HepG2 (cell line): ENCODE data around the gene NAP1L4. TPM values are rescaled to one million over a fixed set of nuclear protein-coding genes. Genes with fewer than 3 reads are reported as not detected.

ENCODE experiments used
- AGO2 ChIP-seq: fragments of 200-400 bp; formaldehyde crosslinking; optimal IDR thresholded peaks from 2 replicates; pipeline ENCODE3; 2017; ENCODE audit warnings: mild to moderate bottlenecking, low read depth, low read length, moderate library complexity
- CREB1 ChIP-seq, 2 experiments: fragments of 450-650 bp in 1 of 2; IDR thresholded peaks; 2 replicates each; pipeline ENCODE4 v1.6.1; 2016 to 2017; ENCODE audit warnings: control low read depth in 1 of 2, mild to moderate bottlenecking in 1 of 2, missing compliant biosample characterization in 1 of 2, missing genetic modification characterization in 1 of 2
- HOXA9 ChIP-seq: sonication (generic); formaldehyde crosslinking; IDR thresholded peaks from 2 replicates; pipeline ENCODE4 v1.8.1; 2022; ENCODE audit warnings: missing genetic modification reagents, mild to moderate bottlenecking, moderate library complexity, borderline replicate concordance
- KDM2A ChIP-seq: sonication (generic); formaldehyde crosslinking; IDR thresholded peaks from 2 replicates; pipeline ENCODE4 v1.4.0; 2020; ENCODE audit warnings: low read depth, missing genetic modification reagents, borderline replicate concordance
- MAZ ChIP-seq, 2 experiments: sonication (generic) in 1 of 2; formaldehyde crosslinking in 1 of 2; IDR thresholded peaks; 2 replicates each; pipeline versions ENCODE4 v1.5.0 to v1.6.1; 2012 to 2020; ENCODE audit warnings: low read depth in 2 of 2, mild to moderate bottlenecking in 2 of 2, borderline replicate concordance in 1 of 2, improper control_type of control experiment in 1 of 2, low read length in 1 of 2, missing genetic modification reagents in 1 of 2, moderate library complexity in 1 of 2
- NR2C2 ChIP-seq: sonication (generic); formaldehyde crosslinking; IDR thresholded peaks from 2 replicates; pipeline ENCODE4 v1.4.0; 2020; ENCODE audit warnings: missing genetic modification reagents, mild to moderate bottlenecking, moderate library complexity, borderline replicate concordance
- POLR2AphosphoS5 ChIP-seq: IDR thresholded peaks from 2 replicates; pipeline ENCODE4 v1.6.1; 2012; ENCODE audit warnings: low read depth, low read length
- RAD51 ChIP-seq: fragments of 450-650 bp; IDR thresholded peaks from 2 replicates; pipeline ENCODE4 v1.6.1; 2016; ENCODE audit warnings: borderline replicate concordance
- RBM39 ChIP-seq: fragments of 200-400 bp; formaldehyde crosslinking; IDR thresholded peaks from one replicate; pipeline ENCODE4 v1.6.1; 2018; ENCODE audit warnings: antibody characterized with exemption, mild to moderate bottlenecking, low read depth, low read length; ENCODE audit not compliant: poor library complexity, severe bottlenecking
- RXRA ChIP-seq: sonication (generic); formaldehyde crosslinking; IDR thresholded peaks from 2 replicates; pipeline ENCODE4 v1.5.1; 2020; ENCODE audit warnings: missing genetic modification reagents
- SIN3B ChIP-seq: fragments of 150-350 bp; IDR thresholded peaks from 2 replicates; pipeline ENCODE4 v1.6.1; 2014; ENCODE audit warnings: low read length
- SNRNP70 ChIP-seq: fragments of 200-400 bp; formaldehyde crosslinking; IDR thresholded peaks from 2 replicates; pipeline ENCODE4 v1.6.1; 2017; ENCODE audit warnings: mild to moderate bottlenecking, low read depth, low read length, moderate library complexity
- TOPORS ChIP-seq: sonication (generic); formaldehyde crosslinking; IDR thresholded peaks from 2 replicates; pipeline ENCODE4 v1.8.0; 2023; ENCODE audit warnings: mild to moderate bottlenecking, missing genetic modification reagents
- ZNF570 ChIP-seq: sonication (generic); formaldehyde crosslinking; IDR thresholded peaks from 2 replicates; pipeline ENCODE4 v1.4.0; 2020; ENCODE audit warnings: mild to moderate bottlenecking, missing genetic modification reagents, borderline replicate concordance
- ZNF709 ChIP-seq: sonication (generic); formaldehyde crosslinking; IDR thresholded peaks from 2 replicates; pipeline ENCODE4 v1.5.0; 2020; ENCODE audit warnings: mild to moderate bottlenecking, missing genetic modification reagents
- ZNF788 ChIP-seq: sonication (generic); formaldehyde crosslinking; IDR thresholded peaks from 2 replicates; pipeline ENCODE4 v1.5.0; 2020; ENCODE audit warnings: mild to moderate bottlenecking, missing genetic modification reagents, borderline replicate concordance
- ZNF792 ChIP-seq: IDR thresholded peaks from 2 replicates; pipeline ENCODE4 v1.6.1; 2016
- polyA plus RNA-seq, 8 experiments: library from polyadenylated mRNA; depleted of rRNA in 3 of 8; stranded (reverse) in 7 of 8; unstranded in 1 of 8; fragments of >200 nt; fragmentation: Illumina TruSeq in 4 of 8; extraction: Trizol in 4 of 8; gene quantifications; 2 replicates each; pipeline versions ENCODE4 v1.2.1 to v1.2.3, GENCODE V29; 2011 to 2016; ENCODE audit warnings: low read depth in 4 of 8, missing spikeins in 1 of 8, mixed read lengths in 1 of 8; ENCODE audit not compliant: insufficient read depth in 1 of 8
- total RNA-seq, 5 experiments: library from RNA; depleted of rRNA; stranded (reverse); fragments of >200 nt; fragmentation: Illumina TruSeq; extraction: Trizol; gene quantifications; 2 replicates each; pipeline ENCODE4 v1.2.3, GENCODE V29; 2016; ENCODE audit warnings: low read depth in 1 of 5
- TF ChIP-seq, protein P1 (sequence below): IDR thresholded peaks from 2 replicates; pipeline ENCODE4 v1.6.1; 2018; ENCODE audit warnings: missing genetic modification reagents
- TF ChIP-seq, protein P2 (sequence below): IDR thresholded peaks from 2 replicates; pipeline ENCODE4 v1.6.1; 2016; ENCODE audit warnings: missing genetic modification reagents, missing compliant biosample characterization
- TF ChIP-seq, protein P3 (sequence below): sonication (generic); formaldehyde crosslinking; IDR thresholded peaks from 2 replicates; pipeline ENCODE4 v1.4.0; 2020; ENCODE audit warnings: mild to moderate bottlenecking, missing genetic modification reagents
- TF ChIP-seq, protein P4 (sequence below): sonication (generic); formaldehyde crosslinking; IDR thresholded peaks from 2 replicates; pipeline ENCODE4 v1.4.0; 2020; ENCODE audit warnings: mild to moderate bottlenecking, missing genetic modification reagents
- TF ChIP-seq, protein P5 (sequence below): sonication (generic); formaldehyde crosslinking; IDR thresholded peaks from 2 replicates; pipeline ENCODE4 v1.4.0; 2020; ENCODE audit warnings: missing genetic modification reagents

Gene NAP1L4
- total and polyA plus RNA-seq, 2 of the 13 experiments (the other 11 are each of a cell fraction or from before 2014, with no cell fraction given): 64.0 to 186 TPM

DNA sequence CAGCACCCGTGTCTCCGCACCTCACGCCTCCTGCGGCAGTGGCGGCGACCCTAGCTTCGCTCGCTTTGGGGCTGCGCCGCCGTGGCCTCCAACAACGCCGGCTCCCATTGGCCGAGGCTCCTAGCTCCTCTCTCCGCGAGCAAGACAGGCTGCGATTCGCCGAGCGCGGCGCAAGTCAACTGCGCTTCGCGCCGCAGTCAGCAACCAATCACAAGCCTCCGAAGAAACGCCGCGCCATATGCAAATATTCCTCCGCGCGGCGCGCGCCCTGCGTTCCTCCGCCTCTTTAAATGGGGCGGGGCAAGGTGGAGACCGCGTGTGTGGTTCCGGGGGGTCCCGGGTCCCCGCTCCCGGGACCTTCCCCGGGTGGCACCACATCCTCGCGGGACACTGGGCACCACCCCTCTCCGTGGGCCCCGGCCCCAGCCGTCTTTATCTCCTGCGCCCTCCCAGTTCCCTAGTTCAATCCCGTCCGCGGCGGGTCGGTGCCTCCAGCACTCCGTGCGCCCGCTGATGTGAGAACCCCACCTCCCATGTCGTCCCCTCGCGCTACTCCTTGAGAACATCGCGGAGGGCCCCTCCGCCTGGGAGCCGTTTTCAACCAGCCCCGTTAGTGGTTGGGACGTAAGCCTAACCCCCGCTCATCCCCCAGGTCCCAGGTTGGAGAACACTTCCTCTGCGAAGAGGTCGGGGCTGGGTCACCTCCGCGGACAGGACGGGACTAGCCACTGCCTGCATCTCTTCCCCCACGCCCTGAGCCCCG is at the start of gene NAP1L4 (continued):
- TF ChIP-seq RAD51 (no peak), ZNF709 (CRISPR knock-in tag) (peak; percentile 89; the same call in 1 of the 2 replicates), ZNF788 (CRISPR knock-in tag) (peak; percentile 62; the same call in 1 of the 2 replicates), MAZ (IDR thresholded peaks at IDR 0.05; ENCODE audit: borderline replicate concordance, low read depth, low read length) (no peak), MAZ (CRISPR knock-in tag; IDR thresholded peaks at IDR 0.05; ENCODE audit: low read depth) (peak; percentile 28; the same call in 1 of the 2 replicates), KDM2A (CRISPR knock-in tag) (peak; percentile 78), RBM39 (peak; percentile 42), ZNF792 (CRISPR knock-in tag) (peak; percentile 32; the same call in 1 of the 2 replicates), RXRA (CRISPR knock-in tag) (peak; percentile 38), SNRNP70 (no peak), ZNF570 (CRISPR knock-in tag) (no peak), CREB1 (IDR thresholded peaks at IDR 0.05) (peak; percentile 72), CREB1 (CRISPR knock-in tag; IDR thresholded peaks at IDR 0.05) (no peak), SIN3B (peak; percentile 93), POLR2AphosphoS5 (peak; percentile 74), HOXA9 (CRISPR knock-in tag) (no peak; the same call in 1 of the 2 replicates), NR2C2 (CRISPR knock-in tag) (peak; percentile 63; the same call in 1 of the 2 replicates), TOPORS (peak; percentile 67; the same call in 1 of the 2 replicates), AGO2 (peak; percentile 76)
- TF ChIP-seq, protein P1, sequence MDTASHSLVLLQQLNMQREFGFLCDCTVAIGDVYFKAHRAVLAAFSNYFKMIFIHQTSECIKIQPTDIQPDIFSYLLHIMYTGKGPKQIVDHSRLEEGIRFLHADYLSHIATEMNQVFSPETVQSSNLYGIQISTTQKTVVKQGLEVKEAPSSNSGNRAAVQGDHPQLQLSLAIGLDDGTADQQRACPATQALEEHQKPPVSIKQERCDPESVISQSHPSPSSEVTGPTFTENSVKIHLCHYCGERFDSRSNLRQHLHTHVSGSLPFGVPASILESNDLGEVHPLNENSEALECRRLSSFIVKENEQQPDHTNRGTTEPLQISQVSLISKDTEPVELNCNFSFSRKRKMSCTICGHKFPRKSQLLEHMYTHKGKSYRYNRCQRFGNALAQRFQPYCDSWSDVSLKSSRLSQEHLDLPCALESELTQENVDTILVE (CRISPR knock-in tag): peak; percentile 80; the same call in 1 of the 2 replicates
- TF ChIP-seq, protein P2, sequence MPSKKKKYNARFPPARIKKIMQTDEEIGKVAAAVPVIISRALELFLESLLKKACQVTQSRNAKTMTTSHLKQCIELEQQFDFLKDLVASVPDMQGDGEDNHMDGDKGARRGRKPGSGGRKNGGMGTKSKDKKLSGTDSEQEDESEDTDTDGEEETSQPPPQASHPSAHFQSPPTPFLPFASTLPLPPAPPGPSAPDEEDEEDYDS (CRISPR knock-in tag): peak; percentile 72
- TF ChIP-seq, protein P3, sequence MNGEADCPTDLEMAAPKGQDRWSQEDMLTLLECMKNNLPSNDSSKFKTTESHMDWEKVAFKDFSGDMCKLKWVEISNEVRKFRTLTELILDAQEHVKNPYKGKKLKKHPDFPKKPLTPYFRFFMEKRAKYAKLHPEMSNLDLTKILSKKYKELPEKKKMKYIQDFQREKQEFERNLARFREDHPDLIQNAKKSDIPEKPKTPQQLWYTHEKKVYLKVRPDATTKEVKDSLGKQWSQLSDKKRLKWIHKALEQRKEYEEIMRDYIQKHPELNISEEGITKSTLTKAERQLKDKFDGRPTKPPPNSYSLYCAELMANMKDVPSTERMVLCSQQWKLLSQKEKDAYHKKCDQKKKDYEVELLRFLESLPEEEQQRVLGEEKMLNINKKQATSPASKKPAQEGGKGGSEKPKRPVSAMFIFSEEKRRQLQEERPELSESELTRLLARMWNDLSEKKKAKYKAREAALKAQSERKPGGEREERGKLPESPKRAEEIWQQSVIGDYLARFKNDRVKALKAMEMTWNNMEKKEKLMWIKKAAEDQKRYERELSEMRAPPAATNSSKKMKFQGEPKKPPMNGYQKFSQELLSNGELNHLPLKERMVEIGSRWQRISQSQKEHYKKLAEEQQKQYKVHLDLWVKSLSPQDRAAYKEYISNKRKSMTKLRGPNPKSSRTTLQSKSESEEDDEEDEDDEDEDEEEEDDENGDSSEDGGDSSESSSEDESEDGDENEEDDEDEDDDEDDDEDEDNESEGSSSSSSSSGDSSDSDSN (CRISPR knock-in tag): peak; percentile 52; the same call in 1 of the 2 replicates
- TF ChIP-seq, protein P4, sequence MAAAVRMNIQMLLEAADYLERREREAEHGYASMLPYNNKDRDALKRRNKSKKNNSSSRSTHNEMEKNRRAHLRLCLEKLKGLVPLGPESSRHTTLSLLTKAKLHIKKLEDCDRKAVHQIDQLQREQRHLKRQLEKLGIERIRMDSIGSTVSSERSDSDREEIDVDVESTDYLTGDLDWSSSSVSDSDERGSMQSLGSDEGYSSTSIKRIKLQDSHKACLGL (CRISPR knock-in tag): peak; percentile 96
- TF ChIP-seq, protein P5, sequence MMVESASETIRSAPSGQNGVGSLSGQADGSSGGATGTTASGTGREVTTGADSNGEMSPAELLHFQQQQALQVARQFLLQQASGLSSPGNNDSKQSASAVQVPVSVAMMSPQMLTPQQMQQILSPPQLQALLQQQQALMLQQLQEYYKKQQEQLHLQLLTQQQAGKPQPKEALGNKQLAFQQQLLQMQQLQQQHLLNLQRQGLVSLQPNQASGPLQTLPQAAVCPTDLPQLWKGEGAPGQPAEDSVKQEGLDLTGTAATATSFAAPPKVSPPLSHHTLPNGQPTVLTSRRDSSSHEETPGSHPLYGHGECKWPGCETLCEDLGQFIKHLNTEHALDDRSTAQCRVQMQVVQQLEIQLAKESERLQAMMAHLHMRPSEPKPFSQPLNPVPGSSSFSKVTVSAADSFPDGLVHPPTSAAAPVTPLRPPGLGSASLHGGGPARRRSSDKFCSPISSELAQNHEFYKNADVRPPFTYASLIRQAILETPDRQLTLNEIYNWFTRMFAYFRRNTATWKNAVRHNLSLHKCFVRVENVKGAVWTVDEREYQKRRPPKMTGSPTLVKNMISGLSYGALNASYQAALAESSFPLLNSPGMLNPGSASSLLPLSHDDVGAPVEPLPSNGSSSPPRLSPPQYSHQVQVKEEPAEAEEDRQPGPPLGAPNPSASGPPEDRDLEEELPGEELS (CRISPR knock-in tag): peak; percentile 19; the same call in 1 of the 2 replicates
